Measurements from ENCODE around the gene ABL1.

ABL1 gene

GRCh38 chr9:130893341-130894101, 58.5 kb downstream of the ABL1 start:
- no peak for TF ChIP-seq GATA2 (IDR thresholded peaks at IDR 0.05; ENCODE audit: low read depth, low read length)
- TF ChIP-seq GATA3 (IDR thresholded peaks at IDR 0.05; ENCODE audit: low read depth, low read length), result no peak

GRCh38 chr9:130894546-130894945, 59.5 kb downstream of the ABL1 start:
- TF ChIP-seq GATA2 (IDR thresholded peaks at IDR 0.05; ENCODE audit: low read depth, low read length), result no peak

GRCh38 chr9:130895038-130895437, 60.0 kb downstream of the ABL1 start:
- TF ChIP-seq GATA2 (IDR thresholded peaks at IDR 0.05; ENCODE audit: low read depth, low read length) (no peak), GATA3 (IDR thresholded peaks at IDR 0.05; ENCODE audit: low read depth, low read length) (no peak)

GRCh38 chr9:130895481-130896232, 60.6 kb downstream of the ABL1 start:
- TF ChIP-seq GATA2 (IDR thresholded peaks at IDR 0.05; ENCODE audit: low read depth, low read length) (no peak), GATA3 (IDR thresholded peaks at IDR 0.05; ENCODE audit: low read depth, low read length) (no peak)

- TF ChIP-seq GATA3 (IDR thresholded peaks at IDR 0.05; ENCODE audit: low read depth, low read length) (no peak), GATA2 (IDR thresholded peaks at IDR 0.05; ENCODE audit: low read depth, low read length) (no peak)
Measured at GRCh38 chr9:130896233-130897014, 61.4 kb downstream of the ABL1 start, which contains the start of gene QRFP. Gene QRFP (minus strand): TSS chr9:130896812. CDS start chr9:130893838, 2,974 bp downstream.

GRCh38 chr9:130897105-130897751, 62.2 kb downstream of the ABL1 start:
- TF ChIP-seq GATA3 (IDR thresholded peaks at IDR 0.05; ENCODE audit: low read depth, low read length) (no peak), GATA2 (IDR thresholded peaks at IDR 0.05; ENCODE audit: low read depth, low read length) (no peak)

- TF ChIP-seq GATA2 (IDR thresholded peaks at IDR 0.05; ENCODE audit: low read depth, low read length), result no peak
- TF ChIP-seq GATA3 (IDR thresholded peaks at IDR 0.05; ENCODE audit: low read depth, low read length), result no peak
Measured at GRCh38 chr9:130897848-130898551, 62.9 kb downstream of the ABL1 start.

- TF ChIP-seq GATA2 (IDR thresholded peaks at IDR 0.05; ENCODE audit: low read depth, low read length) (no peak), GATA3 (IDR thresholded peaks at IDR 0.05; ENCODE audit: low read depth, low read length) (no peak)
Measured at GRCh38 chr9:130898552-130898852, 63.4 kb downstream of the ABL1 start.

- TF ChIP-seq GATA2 (IDR thresholded peaks at IDR 0.05; ENCODE audit: low read depth, low read length) (no peak), GATA3 (IDR thresholded peaks at IDR 0.05; ENCODE audit: low read depth, low read length) (no peak)
Measured at GRCh38 chr9:130899051-130899748, 64.1 kb downstream of the ABL1 start.

GRCh38 chr9:130900701-130901497, 65.8 kb downstream of the ABL1 start:
- TF ChIP-seq GATA3 (IDR thresholded peaks at IDR 0.05; ENCODE audit: low read depth, low read length) (no peak), GATA2 (IDR thresholded peaks at IDR 0.05; ENCODE audit: low read depth, low read length) (no peak)

GRCh38 chr9:130901498-130902203, 66.6 kb downstream of the ABL1 start:
- TF ChIP-seq GATA3 (IDR thresholded peaks at IDR 0.05; ENCODE audit: low read depth, low read length), result no peak
